ENCODE data around the gene SHCBP1.

- TF ChIP-seq, protein P1, sequence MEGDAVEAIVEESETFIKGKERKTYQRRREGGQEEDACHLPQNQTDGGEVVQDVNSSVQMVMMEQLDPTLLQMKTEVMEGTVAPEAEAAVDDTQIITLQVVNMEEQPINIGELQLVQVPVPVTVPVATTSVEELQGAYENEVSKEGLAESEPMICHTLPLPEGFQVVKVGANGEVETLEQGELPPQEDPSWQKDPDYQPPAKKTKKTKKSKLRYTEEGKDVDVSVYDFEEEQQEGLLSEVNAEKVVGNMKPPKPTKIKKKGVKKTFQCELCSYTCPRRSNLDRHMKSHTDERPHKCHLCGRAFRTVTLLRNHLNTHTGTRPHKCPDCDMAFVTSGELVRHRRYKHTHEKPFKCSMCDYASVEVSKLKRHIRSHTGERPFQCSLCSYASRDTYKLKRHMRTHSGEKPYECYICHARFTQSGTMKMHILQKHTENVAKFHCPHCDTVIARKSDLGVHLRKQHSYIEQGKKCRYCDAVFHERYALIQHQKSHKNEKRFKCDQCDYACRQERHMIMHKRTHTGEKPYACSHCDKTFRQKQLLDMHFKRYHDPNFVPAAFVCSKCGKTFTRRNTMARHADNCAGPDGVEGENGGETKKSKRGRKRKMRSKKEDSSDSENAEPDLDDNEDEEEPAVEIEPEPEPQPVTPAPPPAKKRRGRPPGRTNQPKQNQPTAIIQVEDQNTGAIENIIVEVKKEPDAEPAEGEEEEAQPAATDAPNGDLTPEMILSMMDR (conservative IDR thresholded peaks at IDR 0.05; ENCODE audit: low read depth in 2 of 2) = no peak
- TF ChIP-seq REST (IDR thresholded peaks at IDR 0.05; ENCODE audit: unreplicated experiment) (no peak), ZNF331 (CRISPR knock-in tag; IDR thresholded peaks at IDR 0.05; ENCODE audit: low read depth) (no peak), JUNB (IDR thresholded peaks at IDR 0.05; ENCODE audit: unreplicated experiment) (no peak)
These were observed 40.9 kb upstream of the SHCBP1 start for GRCh38 chr16:46662123-46662522.
